Measurements from ENCODE around the gene RC3H1. TPM values are rescaled to one million over a fixed set of nuclear protein-coding genes. Genes with fewer than 3 reads are reported as not detected.

RC3H1 gene
- total and polyA plus RNA-seq, 9 of the 15 experiments (the other 6 are each of a cell fraction or from before 2014, with no cell fraction given), result 2.4 to 31.7 (median 12.4) TPM

- WGBS (ENCODE audit: insufficient coverage, low coverage, missing lambda C conversion rate), result 32% methylated on average over 2 of the region's 2 CpGs
- no peak overlapping the region for H3K9ac ChIP-seq (ENCODE audit: insufficient read depth in 1 of 2, low read depth in 2 of 2, low read length in 2 of 2)
- no peaks in the 10 kb centered on the region for H3K9me3 ChIP-seq (replicated peaks; ENCODE audit: control insufficient read depth, insufficient read depth, low read depth, low read length)
- CTCF ChIA-PET (ENCODE audit: low intra/inter-chr PET ratio), result no interaction called here
- H3K9me1 ChIP-seq (ENCODE audit: control insufficient read depth, insufficient read depth, low read length), result no peaks in the 10 kb centered on the region
- POLR2A ChIA-PET, result interaction anchor here (1.2 to 2.3 kb wide), 3 partner anchors 12 to 171 kb away, joined by 3 to 8 read pairs (median 6); no protein-coding TSS in a partner anchor
- intact Hi-C loops (cut with micrococcal nuclease) (no loop called here), in situ Hi-C loops (cut with MboI) (no loop called here)
- DNase-seq (ENCODE audit: extremely low read depth in 1 of 4, low spot score in 3 of 4) (peak in 1 of 4 experiments; percentile 26), FAIRE-seq (no peak), ATAC-seq (peak; percentile 42)
- H3K4me3 ChIP-seq, result no peak overlapping the region
- no peaks in the 10 kb centered on the region for H3K36me3 ChIP-seq (ENCODE audit: control insufficient read depth, insufficient read depth, low read length)
- 0 out of 5 replicates have a peak, but pooled peaks cover 0 to 4% of the 10 kb centered on the region in 2 experiments for H3K4me1 ChIP-seq (replicated peaks in 1 of 2; ENCODE audit: control insufficient read depth in 2 of 2, insufficient read depth in 2 of 2, low read length in 2 of 2)
- no peak overlapping the region for H3K4me2 ChIP-seq (ENCODE audit: insufficient read depth, low read length)
- no peaks in the 10 kb centered on the region for H3K79me2 ChIP-seq (ENCODE audit: control insufficient read depth, insufficient read depth, low read length)
- TF ChIP-seq ZNF444 (CRISPR knock-in tag; IDR thresholded peaks at IDR 0.05) (no peak), MEIS2 (IDR thresholded peaks at IDR 0.05; ENCODE audit: partially characterized antibody) (peak; percentile 33), CHD4 (IDR thresholded peaks at IDR 0.05; ENCODE audit: insufficient read depth, insufficient replicate concordance, low read depth, low read length, poor library complexity, severe bottlenecking) (no peak), NFIC (IDR thresholded peaks at IDR 0.05) (peak; percentile 70), NFE2L1 (tag; IDR thresholded peaks at IDR 0.05; ENCODE audit: borderline replicate concordance, low read depth) (no peak), TSHZ1 (CRISPR knock-in tag; IDR thresholded peaks at IDR 0.05) (no peak), KLF16 (IDR thresholded peaks at IDR 0.05) (no peak), TAL1 (IDR thresholded peaks at IDR 0.05) (no peak), TEAD2 (tag; IDR thresholded peaks at IDR 0.05) (no peak), C11orf30 (IDR thresholded peaks at IDR 0.05; ENCODE audit: low read depth) (peak; percentile 15; the same call in 1 of the 2 replicates)
- TF ChIP-seq, protein P1, sequence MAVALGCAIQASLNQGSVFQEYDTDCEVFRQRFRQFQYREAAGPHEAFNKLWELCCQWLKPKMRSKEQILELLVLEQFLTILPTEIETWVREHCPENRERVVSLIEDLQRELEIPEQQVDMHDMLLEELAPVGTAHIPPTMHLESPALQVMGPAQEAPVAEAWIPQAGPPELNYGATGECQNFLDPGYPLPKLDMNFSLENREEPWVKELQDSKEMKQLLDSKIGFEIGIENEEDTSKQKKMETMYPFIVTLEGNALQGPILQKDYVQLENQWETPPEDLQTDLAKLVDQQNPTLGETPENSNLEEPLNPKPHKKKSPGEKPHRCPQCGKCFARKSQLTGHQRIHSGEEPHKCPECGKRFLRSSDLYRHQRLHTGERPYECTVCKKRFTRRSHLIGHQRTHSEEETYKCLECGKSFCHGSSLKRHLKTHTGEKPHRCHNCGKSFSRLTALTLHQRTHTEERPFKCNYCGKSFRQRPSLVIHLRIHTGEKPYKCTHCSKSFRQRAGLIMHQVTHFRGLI (CRISPR knock-in tag; IDR thresholded peaks at IDR 0.05), result no peak
- TF ChIP-seq, protein P2, sequence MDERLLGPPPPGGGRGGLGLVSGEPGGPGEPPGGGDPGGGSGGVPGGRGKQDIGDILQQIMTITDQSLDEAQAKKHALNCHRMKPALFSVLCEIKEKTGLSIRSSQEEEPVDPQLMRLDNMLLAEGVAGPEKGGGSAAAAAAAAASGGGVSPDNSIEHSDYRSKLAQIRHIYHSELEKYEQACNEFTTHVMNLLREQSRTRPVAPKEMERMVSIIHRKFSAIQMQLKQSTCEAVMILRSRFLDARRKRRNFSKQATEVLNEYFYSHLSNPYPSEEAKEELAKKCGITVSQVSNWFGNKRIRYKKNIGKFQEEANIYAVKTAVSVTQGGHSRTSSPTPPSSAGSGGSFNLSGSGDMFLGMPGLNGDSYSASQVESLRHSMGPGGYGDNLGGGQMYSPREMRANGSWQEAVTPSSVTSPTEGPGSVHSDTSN (CRISPR knock-in tag; IDR thresholded peaks at IDR 0.05; ENCODE audit: low read depth), result no peak
- TF ChIP-seq, protein P2 (tag; conservative IDR thresholded peaks at IDR 0.05; ENCODE audit: low read depth), result peak; percentile 81
- no peak overlapping the region for H3K27ac ChIP-seq (ENCODE audit: extremely low read depth, low read depth, low read length)
- BruUV-seq (replicated peaks), result no TSS peak
- H4K20me1 ChIP-seq (replicated peaks; ENCODE audit: control insufficient read depth, insufficient read depth, low read length), result no peaks in the 10 kb centered on the region
- no peaks in the 10 kb centered on the region for H3K27me3 ChIP-seq (ENCODE audit: control insufficient read depth in 2 of 2, insufficient read depth in 2 of 2, low read length in 2 of 2)
- no peak overlapping the region for H2AFZ ChIP-seq (ENCODE audit: low read depth, low read length)
Measured at GRCh38 chr1:174040387-174040786, 18.2 kb upstream of the RC3H1 start.

Data from K562 (cell line).